CD14-positive monocyte (primary cell): ENCODE measurements around the gene ANGPTL2. TPM values are rescaled to one million over a fixed set of nuclear protein-coding genes. Genes with fewer than 3 reads are reported as not detected.

ENCODE experiments used
- DNase-seq, 3 donors: peaks; one replicate each; pipeline ENCODE4 v3.0.0-alpha.2; 2011 to 2022
- H2AFZ ChIP-seq: 2 replicates; pipeline ENCODE4 v1.6.0; 2012; ENCODE audit warnings: mild to moderate bottlenecking, low read depth, low read length, inconsistent platforms; ENCODE audit not compliant: insufficient read depth, poor library complexity, severe bottlenecking
- H3K27ac ChIP-seq, 2 donors: 1 replicate in 1 of 2; 2 replicates in 1 of 2; pipeline ENCODE4 v1.5.1; 2012 to 2013; ENCODE audit warnings: low read length in 2 of 2, control low read depth in 1 of 2, inconsistent platforms in 1 of 2, low read depth in 1 of 2, mild to moderate bottlenecking in 1 of 2
- H3K27me3 ChIP-seq, 2 donors: one replicate each; pipeline versions ENCODE4 v1.6.0 to v1.6.1; 2011 to 2013; ENCODE audit warnings: low read length in 2 of 2; ENCODE audit not compliant: control insufficient read depth in 2 of 2, insufficient read depth in 2 of 2
- H3K36me3 ChIP-seq, 2 donors: replicated peaks in 1 of 2; 1 replicate in 1 of 2; 2 replicates in 1 of 2; pipeline versions ENCODE4 v1.5.1 to v1.6.1; 2012 to 2013; ENCODE audit warnings: low read length in 2 of 2, control low read depth in 1 of 2, inconsistent platforms in 1 of 2, mild to moderate bottlenecking in 1 of 2; ENCODE audit not compliant: insufficient read depth in 2 of 2, control insufficient read depth in 1 of 2
- H3K4me1 ChIP-seq, 2 donors: 1 replicate in 1 of 2; 2 replicates in 1 of 2; pipeline versions ENCODE4 v1.5.1 to v1.6.1; 2012 to 2013; ENCODE audit warnings: low read length in 2 of 2, control low read depth in 1 of 2, inconsistent platforms in 1 of 2, mild to moderate bottlenecking in 1 of 2, moderate library complexity in 1 of 2; ENCODE audit not compliant: insufficient read depth in 2 of 2, control insufficient read depth in 1 of 2
- H3K4me2 ChIP-seq: replicated peaks from 2 replicates; pipeline ENCODE3; 2012; ENCODE audit warnings: low read length, moderate library complexity, mild to moderate bottlenecking; ENCODE audit not compliant: poor library complexity, severe bottlenecking; ENCODE audit errors: extremely low read depth
- H3K4me3 ChIP-seq, 3 experiments: fragments of 200-600 bp in 1 of 3; sonication (generic) in 1 of 3; replicated peaks in 1 of 3; 1 replicate in 2 of 3; 2 replicates in 1 of 3; pipeline ENCODE4 v1.5.1; 2011 to 2013; ENCODE audit warnings: low read length in 3 of 3, mild to moderate bottlenecking in 3 of 3, control low read depth in 2 of 3, low read depth in 2 of 3, inconsistent platforms in 1 of 3, moderate library complexity in 1 of 3
- H3K79me2 ChIP-seq: 2 replicates; pipeline ENCODE4 v1.6.0; 2012; ENCODE audit warnings: mild to moderate bottlenecking, control low read depth, inconsistent platforms, low read length, moderate library complexity; ENCODE audit not compliant: insufficient read depth
- H3K9ac ChIP-seq: 2 replicates; pipeline ENCODE4 v1.6.0; 2017; ENCODE audit warnings: low read length, mild to moderate bottlenecking; ENCODE audit not compliant: insufficient read depth, poor library complexity, severe bottlenecking
- H3K9me3 ChIP-seq, 2 donors: replicated peaks in 1 of 2; 1 replicate in 1 of 2; 2 replicates in 1 of 2; pipeline versions ENCODE4 v1.5.1 to v1.6.1; 2012 to 2013; ENCODE audit warnings: low read length in 2 of 2, control low read depth in 1 of 2; ENCODE audit not compliant: control insufficient read depth in 1 of 2, insufficient read depth in 1 of 2
- H4K20me1 ChIP-seq: 2 replicates; pipeline ENCODE4 v1.6.0; 2012; ENCODE audit warnings: mild to moderate bottlenecking, low read length, control low read depth, moderate library complexity; ENCODE audit not compliant: insufficient read depth
- H3K27ac Mint-ChIP-seq, 7 donors: one replicate each; pipeline ENCODE4 v1.8.0; 2020; ENCODE audit warnings: mild to moderate bottlenecking in 7 of 7, mixed read lengths in 7 of 7, moderate library complexity in 6 of 7, inconsistent platforms in 2 of 7
- H3K27me3 Mint-ChIP-seq, 3 donors: one replicate each; pipeline ENCODE4 v1.8.0; 2021 to 2022; ENCODE audit warnings: low read depth in 3 of 3, mild to moderate bottlenecking in 3 of 3, mixed read lengths in 3 of 3, moderate library complexity in 3 of 3, inconsistent platforms in 1 of 3
- H3K36me3 Mint-ChIP-seq, 2 donors: one replicate each; pipeline ENCODE4 v1.8.0; 2020; ENCODE audit warnings: mixed read lengths in 2 of 2, inconsistent platforms in 1 of 2, mild to moderate bottlenecking in 1 of 2
- H3K4me1 Mint-ChIP-seq: one replicate; pipeline ENCODE4 v1.8.0; 2020; ENCODE audit warnings: mild to moderate bottlenecking, mixed read lengths
- H3K4me3 Mint-ChIP-seq, 2 donors: one replicate each; pipeline ENCODE4 v1.8.0; 2020; ENCODE audit warnings: mild to moderate bottlenecking in 2 of 2, mixed read lengths in 2 of 2, moderate library complexity in 1 of 2
- H3K9me3 Mint-ChIP-seq, 7 donors: one replicate each; pipeline ENCODE4 v1.8.0; 2020 to 2022; ENCODE audit warnings: mixed read lengths in 7 of 7, mild to moderate bottlenecking in 6 of 7, moderate library complexity in 6 of 7, inconsistent platforms in 2 of 7
- WGBS: methylation state at CpG from one replicate; pipeline ENCODE4 v1.1.5; 2013; ENCODE audit warnings: missing lambda C conversion rate; ENCODE audit not compliant: insufficient coverage; 5-methylcytosine and 5-hydroxymethylcytosine counted together
- intact Hi-C, 2 donors: fragments of 100-400 bp; cut with micrococcal nuclease; formaldehyde crosslinking; loops; one replicate each; pipeline versions ENCODE4 v1.15.0 to v1.15.1; 2023
- polyA plus RNA-seq, 3 donors: library from polyadenylated mRNA; depleted of rRNA in 1 of 3; unstranded in 2 of 3; stranded (reverse) in 1 of 3; fragments of 300-500 nt in 2 of 3; fragments of >200 nt in 1 of 3; fragmentation: Illumina TruSeq in 2 of 3; gene quantifications; 1 replicate in 2 of 3; 2 replicates in 1 of 3; pipeline ENCODE4 v1.2.3, GENCODE V29; 2012 to 2021
- TF ChIP-seq, protein P1 (sequence below): fragments of 200-600 bp; IDR thresholded peaks from one replicate; pipeline ENCODE4 v1.8.0; 2022; ENCODE audit warnings: antibody characterized with exemption, mild to moderate bottlenecking

The ANGPTL2 gene
- polyA plus RNA-seq, 3 donors: not detected

DNA sequence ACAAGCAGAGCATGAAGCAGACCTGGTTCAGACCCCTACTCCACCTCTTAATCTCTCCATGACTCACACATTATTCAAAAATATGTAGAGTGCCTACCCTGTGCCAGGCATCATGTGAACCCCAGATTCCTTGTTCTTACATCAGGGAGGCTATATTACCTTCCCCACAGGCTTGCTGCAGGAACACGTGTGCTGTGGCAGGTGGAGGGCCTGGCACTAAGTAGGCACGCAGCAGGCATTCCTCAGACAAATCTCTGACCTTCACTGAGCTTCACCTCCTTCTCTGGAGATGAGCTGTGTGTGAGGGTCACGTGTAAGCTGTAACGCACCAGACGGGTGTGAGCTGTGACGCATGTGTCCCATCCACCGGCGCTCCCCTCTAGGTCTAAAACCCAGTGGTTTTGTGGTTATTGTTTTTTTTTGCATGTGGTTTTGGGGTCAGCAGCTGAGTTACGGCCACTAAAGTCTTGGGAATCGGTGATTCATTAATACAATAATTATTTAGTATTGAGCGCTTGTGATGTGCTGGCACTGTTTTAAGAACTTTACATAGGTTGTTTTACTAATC is 30.3 kb downstream of the ANGPTL2 start:
- Histone ChIP-seq H2AFZ (no peak overlapping the region), H3K36me3 (no peaks in the 10 kb centered on the region), H4K20me1 (no peaks in the 10 kb centered on the region), H3K4me3 (no peak overlapping the region), H3K27ac (no peak overlapping the region), H3K9ac (no peak overlapping the region), H3K4me1 (no peaks in the 10 kb centered on the region), H3K79me2 (no peaks in the 10 kb centered on the region), H3K27me3 (no peaks in the 10 kb centered on the region), H3K4me2 (no peak overlapping the region), H3K9me3 (no peaks in the 10 kb centered on the region)
- Mint-ChIP-seq H3K27ac (no peak overlapping the region), H3K4me1 (no peaks in the 10 kb centered on the region), H3K4me3 (no peak overlapping the region), H3K27me3 (peaks cover 3 to 17% (median 6%) of the 10 kb centered on the region in 3 donors), H3K36me3 (no peaks in the 10 kb centered on the region), H3K9me3 (no peaks in the 10 kb centered on the region)
- no peak for DNase-seq
- intact Hi-C loops: no loop called here
- TF ChIP-seq, protein P1, sequence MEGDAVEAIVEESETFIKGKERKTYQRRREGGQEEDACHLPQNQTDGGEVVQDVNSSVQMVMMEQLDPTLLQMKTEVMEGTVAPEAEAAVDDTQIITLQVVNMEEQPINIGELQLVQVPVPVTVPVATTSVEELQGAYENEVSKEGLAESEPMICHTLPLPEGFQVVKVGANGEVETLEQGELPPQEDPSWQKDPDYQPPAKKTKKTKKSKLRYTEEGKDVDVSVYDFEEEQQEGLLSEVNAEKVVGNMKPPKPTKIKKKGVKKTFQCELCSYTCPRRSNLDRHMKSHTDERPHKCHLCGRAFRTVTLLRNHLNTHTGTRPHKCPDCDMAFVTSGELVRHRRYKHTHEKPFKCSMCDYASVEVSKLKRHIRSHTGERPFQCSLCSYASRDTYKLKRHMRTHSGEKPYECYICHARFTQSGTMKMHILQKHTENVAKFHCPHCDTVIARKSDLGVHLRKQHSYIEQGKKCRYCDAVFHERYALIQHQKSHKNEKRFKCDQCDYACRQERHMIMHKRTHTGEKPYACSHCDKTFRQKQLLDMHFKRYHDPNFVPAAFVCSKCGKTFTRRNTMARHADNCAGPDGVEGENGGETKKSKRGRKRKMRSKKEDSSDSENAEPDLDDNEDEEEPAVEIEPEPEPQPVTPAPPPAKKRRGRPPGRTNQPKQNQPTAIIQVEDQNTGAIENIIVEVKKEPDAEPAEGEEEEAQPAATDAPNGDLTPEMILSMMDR: no peak
- WGBS: 57% methylated on average over 4 of the region's 11 CpGs

DNA sequence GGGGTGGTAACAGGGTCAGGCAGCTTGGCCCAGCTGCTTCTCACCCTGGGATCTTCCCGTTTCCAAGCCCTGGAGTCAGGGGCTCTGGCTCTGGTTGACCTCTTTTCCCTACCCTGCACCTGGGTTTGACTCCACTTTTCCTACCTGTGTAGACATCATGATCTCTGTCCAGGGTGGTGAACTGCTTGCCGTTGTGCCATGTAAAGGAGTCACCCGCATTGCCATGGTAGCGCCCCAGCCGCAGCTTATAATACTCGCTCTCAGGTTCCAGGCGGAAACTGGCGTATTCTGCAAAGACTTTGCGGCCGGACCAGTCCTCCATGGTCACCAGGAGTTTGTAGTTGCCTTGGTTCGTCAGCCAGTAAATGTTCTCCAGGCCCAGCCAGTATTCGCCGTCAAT is 30.9 kb downstream of the ANGPTL2 start:
- H3K27ac ChIP-seq: no peak overlapping the region
- no peaks in the 10 kb centered on the region for H3K4me1 ChIP-seq
- intact Hi-C loops: no loop called here
- no peak overlapping the region for H3K9ac ChIP-seq
- no peak for DNase-seq
- Mint-ChIP-seq H3K9me3 (no peaks in the 10 kb centered on the region), H3K27me3 (peaks cover 3 to 17% (median 11%) of the 10 kb centered on the region in 3 donors), H3K4me3 (no peak overlapping the region), H3K4me1 (no peaks in the 10 kb centered on the region), H3K36me3 (no peaks in the 10 kb centered on the region), H3K27ac (no peak overlapping the region)
- no peak overlapping the region for H3K4me2 ChIP-seq
- no peaks in the 10 kb centered on the region for H4K20me1 ChIP-seq
- H3K4me3 ChIP-seq: no peak overlapping the region
- WGBS: 97% methylated on average over 13 of the region's 13 CpGs
- H3K36me3 ChIP-seq: no peaks in the 10 kb centered on the region
- TF ChIP-seq, protein P1: no peak
- H3K27me3 ChIP-seq: no peaks in the 10 kb centered on the region
- no peaks in the 10 kb centered on the region for H3K79me2 ChIP-seq
- H2AFZ ChIP-seq: no peak overlapping the region
- H3K9me3 ChIP-seq: no peaks in the 10 kb centered on the region
